ENCODE data around the gene TEX50.

The TEX50 gene

DNA sequence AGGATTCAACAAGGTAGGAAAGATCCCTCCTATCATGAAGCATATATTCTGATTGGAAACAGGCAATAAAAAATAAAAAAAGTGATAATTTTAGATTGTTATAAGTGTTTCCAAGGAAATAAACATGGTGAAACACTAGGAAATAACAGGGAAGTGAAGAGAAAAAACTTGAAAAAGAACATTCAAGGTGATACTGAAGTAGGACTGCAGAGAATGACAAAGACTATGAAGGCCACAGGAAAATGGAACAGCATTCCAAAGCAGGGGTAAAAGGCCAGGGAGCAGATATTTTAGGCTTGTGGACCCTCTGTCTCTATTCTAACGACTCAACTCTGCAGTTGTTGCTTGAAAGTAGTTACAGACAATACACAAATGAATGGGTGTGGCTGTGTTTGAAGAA lies 26.6 kb downstream of the TEX50 start:
- Histone ChIP-seq H4K20me1 (ENCODE audit: control insufficient read depth, insufficient read depth, low read depth, low read length) (no peaks in the 10 kb centered on the region), H3F3A (ENCODE audit: control insufficient read depth, insufficient read depth) (no peaks in the 10 kb centered on the region), H3K4me1 (ENCODE audit: control insufficient read depth, low read length) (no peaks in the 10 kb centered on the region), H3K27me3 (ENCODE audit: control insufficient read depth, low read length) (no peaks in the 10 kb centered on the region), H3K9me2 (replicated peaks; ENCODE audit: control insufficient read depth, low read length) (no peaks in the 10 kb centered on the region), H3K36me3 (ENCODE audit: control insufficient read depth, low read length) (no peaks in the 10 kb centered on the region), H3K4me3 (ENCODE audit: low read length) (no peak overlapping the region), H3K27ac (ENCODE audit: low read depth, low read length) (no peak overlapping the region), H3K79me2 (ENCODE audit: control insufficient read depth, low read length) (no peaks in the 10 kb centered on the region), H3K9me3 (ENCODE audit: control insufficient read depth, insufficient read depth, low read length) (no peaks in the 10 kb centered on the region), H3K4me2 (ENCODE audit: low read length) (no peak overlapping the region)
- no peak for TF ChIP-seq EZH2phosphoT487 (IDR thresholded peaks at IDR 0.05; ENCODE audit: borderline replicate concordance, low read length)
- TF ChIP-seq, protein P1, sequence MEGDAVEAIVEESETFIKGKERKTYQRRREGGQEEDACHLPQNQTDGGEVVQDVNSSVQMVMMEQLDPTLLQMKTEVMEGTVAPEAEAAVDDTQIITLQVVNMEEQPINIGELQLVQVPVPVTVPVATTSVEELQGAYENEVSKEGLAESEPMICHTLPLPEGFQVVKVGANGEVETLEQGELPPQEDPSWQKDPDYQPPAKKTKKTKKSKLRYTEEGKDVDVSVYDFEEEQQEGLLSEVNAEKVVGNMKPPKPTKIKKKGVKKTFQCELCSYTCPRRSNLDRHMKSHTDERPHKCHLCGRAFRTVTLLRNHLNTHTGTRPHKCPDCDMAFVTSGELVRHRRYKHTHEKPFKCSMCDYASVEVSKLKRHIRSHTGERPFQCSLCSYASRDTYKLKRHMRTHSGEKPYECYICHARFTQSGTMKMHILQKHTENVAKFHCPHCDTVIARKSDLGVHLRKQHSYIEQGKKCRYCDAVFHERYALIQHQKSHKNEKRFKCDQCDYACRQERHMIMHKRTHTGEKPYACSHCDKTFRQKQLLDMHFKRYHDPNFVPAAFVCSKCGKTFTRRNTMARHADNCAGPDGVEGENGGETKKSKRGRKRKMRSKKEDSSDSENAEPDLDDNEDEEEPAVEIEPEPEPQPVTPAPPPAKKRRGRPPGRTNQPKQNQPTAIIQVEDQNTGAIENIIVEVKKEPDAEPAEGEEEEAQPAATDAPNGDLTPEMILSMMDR (IDR thresholded peaks at IDR 0.05; ENCODE audit: low read depth, low read length, poor library complexity, severe bottlenecking): no peak

DNA sequence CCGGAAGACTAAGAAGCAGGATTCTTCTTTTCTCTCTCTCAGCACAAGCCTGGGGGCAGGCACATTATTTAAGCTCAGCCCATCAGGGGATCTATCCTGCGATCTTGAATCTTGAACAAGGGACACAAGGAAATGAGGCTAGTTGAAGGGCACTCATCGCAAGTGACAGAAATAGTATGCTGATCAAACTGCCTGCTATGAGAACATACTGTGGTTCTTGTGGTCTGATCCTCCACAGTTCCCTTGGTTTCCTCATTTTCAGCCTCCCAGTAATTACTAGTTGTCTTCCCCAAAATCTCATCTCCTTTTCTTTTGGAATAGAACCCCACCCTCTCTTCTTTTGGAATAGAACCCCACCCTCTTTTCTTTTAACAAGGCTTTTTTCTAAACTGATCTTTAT lies 28.0 kb downstream of the TEX50 start:
- H3K4me1 ChIP-seq (ENCODE audit: control insufficient read depth, low read length): no peaks in the 10 kb centered on the region
- H3K4me3 ChIP-seq (ENCODE audit: low read length): no peak overlapping the region
- no peaks in the 10 kb centered on the region for H3K9me3 ChIP-seq (ENCODE audit: control insufficient read depth, insufficient read depth, low read length)
- TF ChIP-seq, protein P1 (IDR thresholded peaks at IDR 0.05; ENCODE audit: low read depth, low read length, poor library complexity, severe bottlenecking): no peak
- TF ChIP-seq EZH2phosphoT487 (IDR thresholded peaks at IDR 0.05; ENCODE audit: borderline replicate concordance, low read length): no peak
- H4K20me1 ChIP-seq (ENCODE audit: control insufficient read depth, insufficient read depth, low read depth, low read length): no peaks in the 10 kb centered on the region
- no peaks in the 10 kb centered on the region for H3K36me3 ChIP-seq (ENCODE audit: control insufficient read depth, low read length)
- H3K27me3 ChIP-seq (ENCODE audit: control insufficient read depth, low read length): no peaks in the 10 kb centered on the region
- no peaks in the 10 kb centered on the region for H3K79me2 ChIP-seq (ENCODE audit: control insufficient read depth, low read length)
- H3K4me2 ChIP-seq (ENCODE audit: low read length): no peak overlapping the region
- H3K27ac ChIP-seq (ENCODE audit: low read depth, low read length): no peak overlapping the region
- H3K9me2 ChIP-seq (replicated peaks; ENCODE audit: control insufficient read depth, low read length): no peaks in the 10 kb centered on the region
- no peaks in the 10 kb centered on the region for H3F3A ChIP-seq (ENCODE audit: control insufficient read depth, insufficient read depth)

DNA sequence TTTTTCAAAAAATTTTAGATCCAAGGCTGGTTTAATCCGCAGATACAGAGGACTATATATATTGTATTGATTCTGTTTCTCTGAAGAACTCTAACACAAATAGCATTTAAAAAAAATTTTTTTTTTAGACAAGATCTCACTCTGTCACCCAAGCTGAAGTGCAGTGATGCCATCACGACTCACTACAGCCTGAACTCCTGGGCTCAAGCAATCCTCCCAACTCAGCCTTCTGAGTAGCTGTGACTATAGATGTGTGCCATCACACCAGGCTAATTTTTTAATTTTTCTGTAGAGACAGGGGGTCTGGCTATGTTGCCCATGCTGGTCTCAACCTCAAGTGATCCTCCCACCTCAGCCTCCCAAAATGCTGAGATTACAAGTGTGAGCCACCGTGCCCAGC lies 31.5 kb downstream of the TEX50 start:
- H4K20me1 ChIP-seq (ENCODE audit: control insufficient read depth, insufficient read depth, low read depth, low read length): no peaks in the 10 kb centered on the region
- no peaks in the 10 kb centered on the region for H3K9me2 ChIP-seq (replicated peaks; ENCODE audit: control insufficient read depth, low read length)
- H3K27me3 ChIP-seq (ENCODE audit: control insufficient read depth, low read length): peaks cover 3% of the 10 kb centered on the region; the same call in 1 of the 2 replicates
- TF ChIP-seq EZH2phosphoT487 (IDR thresholded peaks at IDR 0.05; ENCODE audit: borderline replicate concordance, low read length): no peak
- TF ChIP-seq, protein P1 (IDR thresholded peaks at IDR 0.05; ENCODE audit: low read depth, low read length, poor library complexity, severe bottlenecking): no peak
- no peak overlapping the region for H3K4me2 ChIP-seq (ENCODE audit: low read length)
- H3K79me2 ChIP-seq (ENCODE audit: control insufficient read depth, low read length): no peaks in the 10 kb centered on the region
- H3K36me3 ChIP-seq (ENCODE audit: control insufficient read depth, low read length): no peaks in the 10 kb centered on the region
- peaks cover 12% of the 10 kb centered on the region for H3K4me1 ChIP-seq (ENCODE audit: control insufficient read depth, low read length)
- no peaks in the 10 kb centered on the region for H3F3A ChIP-seq (ENCODE audit: control insufficient read depth, insufficient read depth)
- H3K9me3 ChIP-seq (ENCODE audit: control insufficient read depth, insufficient read depth, low read length): no peaks in the 10 kb centered on the region
- no peak overlapping the region for H3K4me3 ChIP-seq (ENCODE audit: low read length)
- H3K27ac ChIP-seq (ENCODE audit: low read depth, low read length): no peak overlapping the region

Measured in DOHH2 (cell line).